Bone marrow (tissue), 2 donors: ENCODE measurements around the gene ARL6IP6.
"Not testable (repeated sequence)": the region's sequence is repeated elsewhere in the genome, so short reads cannot be mapped to it uniquely, and the experiment has no call there.

Experiments used
- DNase-seq, 2 donors: peaks; one replicate each; lab custom pipeline; 2025; lab: John Stamatoyannopoulos, UW

The ARL6IP6 gene

DNA sequence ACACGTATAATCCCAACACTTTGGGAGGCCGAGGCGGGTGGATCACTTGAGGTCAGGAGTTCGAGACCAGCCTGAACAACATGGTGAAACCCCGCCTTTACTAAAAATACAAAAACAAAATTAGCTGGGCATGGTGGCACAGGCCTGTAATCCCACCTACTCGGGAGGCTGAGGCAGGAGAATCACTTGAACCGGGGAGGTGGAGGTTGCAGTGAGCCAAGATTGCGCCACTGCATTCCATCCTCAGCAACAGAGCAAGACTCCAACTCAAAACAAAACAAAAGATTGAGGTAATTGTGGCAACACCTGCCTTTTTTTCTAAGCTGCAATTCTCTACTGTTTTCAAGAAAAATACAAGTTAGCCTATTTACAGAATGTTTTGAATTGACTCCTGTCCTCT, 4.2 kb downstream of the ARL6IP6 start:
- not testable (repeated sequence) for DNase-seq

DNA sequence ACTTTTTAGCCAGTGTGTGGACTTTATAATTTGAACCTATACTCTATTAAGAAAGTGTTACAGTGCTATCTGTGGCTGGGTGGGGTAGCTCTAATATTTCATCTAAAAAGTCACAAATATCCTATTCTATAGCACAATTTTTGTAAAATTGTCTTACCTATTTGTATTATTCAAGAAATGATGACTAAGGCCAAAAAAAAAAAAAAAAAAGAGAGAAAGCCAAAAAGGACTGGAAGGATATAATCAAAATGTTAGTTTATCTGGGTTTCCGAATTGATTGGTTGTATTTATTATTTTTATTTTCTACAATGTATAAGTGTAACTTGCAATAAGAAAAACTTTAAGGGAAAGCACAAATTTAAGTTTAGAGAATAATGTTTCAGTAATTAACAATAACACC, 5.5 kb downstream of the ARL6IP6 start:
- DNase-seq, result no peak

DNA sequence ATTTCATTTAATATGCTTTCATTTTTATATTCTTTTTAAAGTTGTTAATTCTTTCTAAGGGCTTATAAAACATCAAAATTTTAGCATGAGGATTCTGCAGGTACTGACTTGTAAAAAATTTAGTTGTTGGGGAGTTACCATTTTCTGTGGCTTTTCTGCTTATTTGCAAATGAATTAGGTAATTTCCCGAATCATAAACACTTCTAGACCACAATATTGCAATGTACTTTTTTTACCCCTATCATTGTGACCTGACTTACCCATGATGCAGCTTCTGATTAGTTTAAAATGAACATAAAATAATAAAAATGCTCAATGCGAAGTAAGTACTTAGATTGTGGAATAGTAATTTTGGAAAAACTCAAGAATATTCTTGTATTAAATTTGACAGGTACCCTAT, 11.4 kb downstream of the ARL6IP6 start:
- DNase-seq, result no peak

DNA sequence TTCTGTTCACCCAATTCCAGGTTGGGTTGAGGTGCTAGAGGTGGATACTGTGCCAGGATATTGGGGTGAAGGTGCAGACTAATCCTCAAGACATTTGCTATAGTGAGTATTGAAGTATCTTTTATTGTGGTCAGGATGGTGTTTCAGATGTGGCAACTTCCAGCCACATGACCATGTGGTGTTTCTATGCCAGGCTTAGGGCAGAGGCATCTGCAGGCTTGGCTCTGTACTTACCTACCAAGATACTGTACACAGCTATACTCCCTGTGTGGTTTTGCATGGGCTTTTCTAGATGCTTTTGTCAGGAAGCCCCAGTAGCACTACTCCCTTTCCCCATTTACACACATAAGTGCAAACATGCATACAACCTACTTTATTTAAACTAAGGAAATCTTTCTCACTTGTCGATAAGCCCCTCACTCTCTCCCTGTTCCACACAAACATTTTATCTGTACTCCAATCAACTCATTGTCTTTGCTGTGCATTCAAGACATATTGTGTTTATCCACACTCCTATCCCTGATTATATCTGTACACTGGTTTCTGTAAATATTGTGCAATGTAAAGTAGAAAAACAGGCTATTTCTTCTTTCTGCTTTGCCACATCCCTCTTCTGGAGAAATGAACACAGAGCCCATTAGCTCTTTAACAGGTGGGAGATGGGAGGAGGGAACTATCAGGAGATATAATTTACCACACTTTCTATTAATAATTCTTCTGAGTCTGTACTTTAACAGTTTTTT, 12.3 kb downstream of the ARL6IP6 start:
- no peak for DNase-seq

DNA sequence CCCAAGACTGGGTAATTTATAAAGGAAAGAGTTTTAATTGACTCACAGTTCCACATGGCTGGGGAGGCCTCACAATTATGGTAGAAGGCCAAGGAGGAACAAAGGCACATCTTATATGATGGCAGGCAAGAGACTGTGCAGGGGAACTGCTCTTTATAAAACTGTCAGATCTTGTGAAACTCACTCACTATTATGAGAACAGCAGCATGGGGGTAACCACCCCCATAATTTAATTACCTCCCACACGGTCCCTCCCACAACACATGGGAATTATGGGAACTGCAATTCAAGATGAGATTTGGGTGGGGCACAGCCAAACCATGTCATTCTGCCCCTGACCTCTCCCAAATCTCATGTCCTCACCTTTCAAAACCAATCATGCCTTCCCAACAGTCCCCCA, 19.1 kb downstream of the ARL6IP6 start:
- DNase-seq, result not testable (repeated sequence)

DNA sequence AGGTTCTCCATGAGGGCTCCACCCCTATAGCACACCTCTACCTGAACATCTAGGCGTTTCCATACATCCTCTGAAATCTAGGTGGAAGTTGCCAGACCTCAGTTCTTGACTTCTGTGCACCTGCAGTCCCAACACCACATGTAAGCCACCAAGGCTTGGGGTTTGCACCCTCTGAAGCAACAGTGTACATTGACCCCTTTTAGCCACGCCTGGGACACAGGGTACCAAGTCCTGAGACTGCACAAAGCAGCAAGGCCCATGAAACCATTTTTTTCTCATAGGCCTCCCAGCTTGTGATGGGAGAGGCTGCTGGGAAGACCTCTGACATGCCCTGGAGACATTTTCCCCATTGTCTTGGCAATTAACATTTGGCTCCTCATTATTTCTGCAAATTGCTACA, 20.0 kb downstream of the ARL6IP6 start:
- DNase-seq, result no peak

DNA sequence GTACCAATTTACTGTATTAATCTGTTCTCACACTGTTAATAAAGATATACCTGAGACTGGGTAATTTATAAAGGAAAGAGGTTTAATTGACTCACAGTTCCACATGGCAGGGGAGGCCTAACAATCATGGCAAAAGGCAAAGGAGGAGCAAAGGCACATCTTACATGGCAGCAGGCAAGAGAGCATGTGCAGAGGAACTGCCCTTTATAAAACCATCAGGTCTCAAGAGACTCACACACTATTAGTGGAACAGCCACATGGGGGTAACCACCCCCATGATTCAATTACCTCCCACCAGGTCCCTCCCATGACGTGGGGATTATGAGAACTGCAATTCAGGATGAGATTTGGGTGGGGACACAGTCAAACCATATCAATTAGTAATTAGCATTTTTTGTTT, 21.3 kb downstream of the ARL6IP6 start:
- not testable (repeated sequence) for DNase-seq

DNA sequence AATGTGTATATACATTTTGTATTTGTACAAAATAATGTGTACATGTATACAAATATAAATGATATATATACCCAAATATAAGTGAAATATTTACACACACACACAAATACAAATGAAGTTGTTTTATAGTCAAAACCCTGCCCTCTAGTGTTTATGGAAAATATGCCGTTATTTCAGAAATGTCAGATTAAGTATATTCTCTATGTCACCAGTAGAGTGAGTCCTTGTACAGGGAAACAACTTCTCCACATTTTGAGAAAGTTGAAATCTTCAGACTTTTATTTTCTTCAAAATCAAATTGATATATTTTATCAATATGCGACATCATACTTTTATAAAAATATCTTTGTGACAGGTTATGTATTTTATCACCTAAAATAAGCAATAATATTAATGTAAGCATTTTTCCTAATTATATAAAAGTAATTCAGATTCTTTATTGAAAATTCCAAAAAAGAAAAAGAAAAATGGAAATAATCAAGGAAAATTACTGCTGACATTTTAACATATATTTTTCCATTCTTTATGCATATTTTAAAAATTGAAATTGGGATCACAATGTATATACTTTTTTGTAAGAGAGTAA, 22.4 kb downstream of the ARL6IP6 start:
- peak in 1 of 2 donors; percentile 56 for DNase-seq

DNA sequence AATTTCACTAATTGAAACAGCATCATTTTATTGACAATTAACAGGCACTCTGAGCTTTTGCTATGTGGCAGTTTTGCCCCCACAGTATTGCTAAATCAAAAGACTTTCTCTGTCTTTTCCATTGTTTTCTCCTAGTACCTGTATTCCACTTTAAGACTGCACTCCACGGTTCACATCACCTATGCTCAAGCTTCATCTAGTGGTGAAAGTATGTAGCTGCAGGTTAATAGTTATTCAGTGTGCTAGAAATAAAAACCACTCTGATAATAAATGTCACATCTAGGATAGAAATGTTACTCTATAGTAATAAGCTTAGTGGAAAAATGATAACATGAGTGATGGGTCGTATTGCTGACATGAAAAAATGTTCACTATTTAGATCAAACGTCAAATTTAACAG, 24.6 kb downstream of the ARL6IP6 start:
- no peak for DNase-seq

DNA sequence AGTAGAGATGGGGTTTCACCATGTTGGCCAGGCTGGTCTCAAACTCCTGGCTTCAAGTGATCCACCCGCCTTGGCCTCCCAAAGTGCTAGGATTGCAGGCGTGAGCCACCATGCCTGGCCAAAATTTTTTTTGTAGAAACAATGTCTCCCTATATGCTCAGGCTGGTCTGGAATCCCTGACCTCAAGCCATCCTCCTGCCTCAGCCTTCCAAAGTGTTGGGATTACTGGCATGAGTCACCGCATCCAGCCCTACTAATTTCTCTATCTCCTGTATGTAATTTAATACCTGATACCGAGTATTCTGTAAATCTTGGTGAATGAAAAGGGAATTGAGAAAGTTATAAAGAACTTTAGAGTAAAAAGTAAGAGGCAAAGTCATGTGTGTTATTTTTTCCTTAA, 29.3 kb downstream of the ARL6IP6 start:
- DNase-seq, result not testable (repeated sequence)

DNA sequence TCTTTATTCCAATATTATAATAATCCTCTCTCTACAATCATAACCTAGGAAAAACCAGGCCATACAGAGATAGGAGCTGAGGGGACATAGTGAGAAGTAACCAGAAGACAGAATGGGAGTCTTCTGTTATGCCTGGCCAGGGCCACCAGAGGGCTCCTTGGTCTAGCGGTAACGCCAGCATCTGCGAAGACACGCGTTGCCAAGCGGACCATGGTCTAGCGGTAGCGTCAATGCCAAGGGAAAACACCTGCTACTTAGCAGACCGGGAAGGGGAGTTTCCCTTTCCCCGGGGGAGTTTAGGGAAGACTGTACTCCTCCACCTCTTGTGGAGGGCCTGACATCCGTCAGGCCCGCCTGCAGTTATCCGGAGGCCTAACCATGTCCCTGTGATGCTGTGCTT, 36.6 kb downstream of the ARL6IP6 start:
- DNase-seq, result no peak

DNA sequence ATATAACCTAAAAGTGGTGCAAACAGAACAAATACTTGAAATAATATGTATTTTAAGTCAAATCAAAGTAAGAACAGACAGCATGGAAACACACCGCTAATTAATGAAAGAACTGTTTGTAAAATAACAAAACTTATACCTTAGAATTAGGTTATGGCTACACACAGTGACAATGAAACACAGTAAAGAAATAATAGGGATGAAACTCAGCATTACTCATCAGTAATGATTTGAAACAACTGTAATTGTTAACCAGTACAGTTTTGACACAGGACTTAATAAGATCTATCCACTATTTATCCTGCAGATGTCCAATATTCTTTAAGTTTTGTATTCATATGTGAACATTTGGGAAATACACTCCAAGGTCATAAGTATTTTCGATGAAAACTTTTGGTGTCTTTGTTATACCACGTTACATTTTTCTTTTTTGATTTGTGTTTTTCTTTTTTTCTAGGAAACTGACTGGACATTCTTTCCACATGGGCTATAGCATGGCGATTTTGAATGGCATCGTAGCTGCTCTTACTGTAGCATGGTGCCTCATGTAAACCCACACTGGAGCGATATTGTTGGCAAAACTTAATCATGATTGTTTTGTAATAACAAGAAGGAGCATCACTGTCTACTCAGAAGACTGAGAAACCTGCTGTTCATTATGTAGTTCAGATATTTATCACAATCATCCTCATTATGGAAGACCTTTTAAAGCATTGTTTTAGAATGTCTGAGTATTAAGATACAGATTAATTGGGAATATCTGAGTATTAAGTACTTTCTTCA, 41.1 kb downstream of the ARL6IP6 start:
- DNase-seq, result no peak

DNA sequence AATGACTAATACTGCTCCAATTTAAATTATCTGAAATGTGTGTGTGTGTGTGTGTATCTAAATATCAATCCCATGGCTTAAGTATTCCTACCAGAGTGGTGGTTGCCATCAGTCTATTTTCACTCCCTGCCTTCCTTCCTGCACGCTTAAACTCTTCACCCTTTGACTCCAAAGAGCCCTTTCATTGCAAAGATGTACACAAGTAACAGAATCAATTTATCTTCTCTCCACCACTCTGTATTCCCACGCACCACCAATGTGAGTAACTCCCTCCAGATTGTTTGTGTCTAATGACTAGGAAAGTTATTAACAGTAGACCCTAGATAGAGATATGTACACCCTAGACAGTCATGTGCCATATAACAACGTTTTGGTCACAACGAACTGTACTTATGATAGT, 42.8 kb downstream of the ARL6IP6 start:
- no peak for DNase-seq

DNA sequence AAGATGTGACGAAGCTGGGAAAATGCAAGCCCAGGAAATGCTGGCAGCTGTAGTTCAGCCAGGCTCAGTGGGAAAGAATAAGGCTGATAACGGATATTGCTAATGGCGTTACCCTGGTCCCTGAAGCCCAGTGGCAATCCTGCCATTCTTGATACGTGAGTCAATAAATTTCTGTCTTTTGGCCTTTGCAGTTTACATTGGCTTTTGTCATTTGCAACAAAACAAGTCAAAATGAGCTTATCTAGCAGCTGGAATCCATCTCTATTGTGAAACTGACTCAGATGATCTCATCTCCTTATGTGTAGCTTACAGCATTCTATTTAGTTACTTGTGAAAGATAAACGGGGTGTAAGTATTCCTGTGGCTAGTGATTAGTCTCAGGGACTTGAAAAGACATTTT, 43.8 kb downstream of the ARL6IP6 start:
- no peak for DNase-seq

DNA sequence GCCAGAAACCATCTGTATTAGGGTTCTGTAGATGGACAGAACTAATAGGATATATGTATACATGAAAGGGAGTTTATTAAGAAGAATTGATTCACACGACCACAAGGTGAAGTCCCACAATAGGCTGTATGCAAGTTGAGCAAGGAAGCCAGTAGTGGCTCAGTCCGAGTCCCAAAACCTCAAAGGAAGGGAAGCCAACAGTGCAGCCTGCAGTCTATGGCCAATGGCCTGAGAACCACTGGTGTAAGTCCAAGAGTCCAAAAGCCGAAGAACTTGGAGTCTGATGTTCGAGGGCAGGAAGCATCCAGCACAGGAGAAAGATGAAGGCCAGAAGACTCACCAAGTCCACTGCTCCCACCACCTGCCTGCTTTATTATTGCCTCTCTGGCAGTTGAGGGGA, 44.8 kb downstream of the ARL6IP6 start:
- DNase-seq, result not testable (repeated sequence)

DNA sequence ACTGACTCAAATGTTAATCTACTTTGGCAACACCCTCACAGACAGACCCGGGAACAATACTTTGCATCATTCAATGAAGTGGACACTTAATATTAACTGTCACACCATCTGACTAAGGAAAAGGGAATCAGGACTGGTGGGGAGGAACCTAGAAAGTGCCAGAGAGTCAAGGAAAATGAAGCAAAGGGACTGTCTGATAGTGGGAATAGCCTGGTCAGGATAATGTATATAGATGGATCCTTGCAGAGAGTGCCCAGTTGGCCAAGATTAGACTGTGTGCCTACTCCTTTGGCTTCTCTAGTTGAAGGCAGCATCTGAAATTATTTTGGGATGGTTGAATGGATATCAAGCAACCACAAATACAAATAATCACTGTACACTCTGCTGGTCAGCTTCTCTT, 45.2 kb downstream of the ARL6IP6 start:
- no peak for DNase-seq

DNA sequence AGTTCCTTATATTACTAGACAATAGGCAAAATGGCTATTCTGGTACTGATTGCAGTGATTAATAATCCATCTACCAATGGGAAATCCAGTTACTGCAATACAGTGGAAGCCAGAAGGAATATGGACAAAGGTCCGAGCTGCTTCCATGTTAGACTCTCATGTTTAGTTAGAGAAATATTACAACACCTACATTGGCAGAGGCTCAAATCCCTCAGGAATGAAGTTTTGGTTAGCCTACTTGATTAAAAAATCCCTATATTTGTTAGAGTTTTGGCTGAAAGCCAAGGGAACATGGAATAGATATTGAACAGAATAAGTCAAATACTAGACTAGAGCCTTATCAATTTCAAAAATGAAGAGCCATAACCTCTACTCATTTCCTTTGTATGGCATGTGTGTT, 48.5 kb downstream of the ARL6IP6 start:
- no peak for DNase-seq

DNA sequence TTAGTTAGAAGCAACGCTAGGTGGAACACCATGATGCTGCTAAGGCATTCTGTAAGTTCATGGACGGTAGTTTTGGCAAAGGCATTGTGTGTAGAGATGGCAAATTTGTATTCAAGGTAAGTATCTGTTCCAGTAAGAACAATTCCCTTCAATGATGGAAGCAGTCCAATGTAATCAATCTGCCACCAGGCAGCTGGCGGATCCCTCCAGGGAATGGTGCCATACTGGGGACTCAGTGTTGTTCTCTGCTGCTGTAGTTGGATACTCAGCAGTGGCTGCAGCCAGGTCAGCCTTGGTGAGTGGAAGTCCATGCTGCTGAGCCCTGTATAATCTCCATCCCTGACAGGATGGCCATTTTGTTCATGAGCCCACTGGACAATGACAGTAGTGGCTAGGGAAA, 62.8 kb downstream of the ARL6IP6 start:
- DNase-seq, result no peak

DNA sequence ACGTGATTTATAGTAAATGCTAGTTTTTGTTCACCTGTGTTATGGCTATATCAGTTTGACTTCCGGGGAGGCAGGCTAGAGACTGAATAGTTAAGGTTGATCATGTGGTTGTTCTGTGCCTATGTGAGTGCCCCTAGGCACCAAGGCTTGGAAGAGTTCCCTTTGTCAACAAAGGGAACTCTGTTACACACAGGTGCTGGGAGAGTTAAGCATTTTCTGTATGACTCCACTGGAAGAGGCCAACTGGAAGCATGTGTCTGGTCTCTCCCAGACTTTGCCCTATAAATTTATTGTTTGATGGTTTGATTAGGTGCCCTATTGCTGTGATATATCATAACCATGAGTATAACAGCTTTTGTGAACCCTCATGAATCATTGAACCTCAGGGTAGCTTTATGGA, 63.8 kb downstream of the ARL6IP6 start:
- no peak for DNase-seq

DNA sequence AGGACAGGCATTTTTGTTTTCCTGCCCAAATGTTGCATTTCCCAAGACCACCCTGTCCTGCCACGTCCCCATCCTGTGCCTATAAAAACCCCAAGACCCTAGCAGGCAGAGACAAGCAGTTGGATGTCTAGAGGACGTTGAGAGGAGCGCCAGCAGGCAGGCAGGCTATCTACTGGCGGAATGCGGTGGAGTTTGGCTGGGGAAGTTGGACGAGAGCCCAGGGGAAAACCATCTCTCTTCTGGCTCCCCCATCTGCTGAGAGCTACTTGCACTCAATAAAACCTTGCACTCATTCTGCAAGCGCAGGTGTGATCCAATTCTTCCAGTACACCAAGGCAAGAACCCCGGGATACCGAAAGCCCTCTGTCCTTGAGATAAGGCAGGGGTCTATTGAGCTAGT, 72.5 kb downstream of the ARL6IP6 start:
- no peak for DNase-seq

DNA sequence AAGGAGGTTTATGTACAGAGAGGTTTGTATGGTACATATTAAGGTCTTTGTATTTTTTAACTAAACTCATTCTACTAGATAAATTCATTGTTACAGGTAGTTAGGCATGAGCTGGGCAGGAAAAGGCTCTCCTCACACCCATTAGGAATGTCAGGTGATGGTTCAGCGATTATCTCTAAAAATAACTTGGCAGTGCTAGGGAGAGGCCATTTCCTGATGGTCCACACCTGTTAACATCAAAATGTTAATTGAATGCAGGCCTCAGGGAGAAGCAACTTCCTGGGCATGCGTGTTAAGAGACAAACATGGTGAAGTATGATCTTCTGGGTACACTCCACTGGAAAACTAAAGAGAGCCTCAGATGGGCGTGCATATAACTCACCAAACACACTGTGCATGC, 73.6 kb downstream of the ARL6IP6 start:
- no peak for DNase-seq

DNA sequence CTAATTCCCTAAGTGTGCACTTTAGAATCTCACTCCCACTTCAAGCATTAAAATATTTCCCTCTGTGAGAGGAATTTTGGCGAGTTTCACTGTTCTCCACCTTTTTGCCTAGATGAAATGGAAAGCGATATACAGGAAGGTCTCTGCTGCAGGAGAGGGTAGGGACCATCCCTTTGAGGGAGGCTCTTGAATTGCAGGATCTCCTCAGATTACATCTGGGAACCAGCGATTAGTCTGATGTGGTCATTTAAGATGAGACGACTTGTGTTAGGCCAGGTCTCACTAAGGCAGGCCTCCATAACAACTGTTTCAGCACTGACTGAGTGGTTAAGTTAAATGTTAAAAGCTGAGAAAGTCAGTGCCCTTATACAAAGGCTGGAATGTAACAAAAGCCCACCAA, 74.6 kb downstream of the ARL6IP6 start:
- DNase-seq, result no peak

DNA sequence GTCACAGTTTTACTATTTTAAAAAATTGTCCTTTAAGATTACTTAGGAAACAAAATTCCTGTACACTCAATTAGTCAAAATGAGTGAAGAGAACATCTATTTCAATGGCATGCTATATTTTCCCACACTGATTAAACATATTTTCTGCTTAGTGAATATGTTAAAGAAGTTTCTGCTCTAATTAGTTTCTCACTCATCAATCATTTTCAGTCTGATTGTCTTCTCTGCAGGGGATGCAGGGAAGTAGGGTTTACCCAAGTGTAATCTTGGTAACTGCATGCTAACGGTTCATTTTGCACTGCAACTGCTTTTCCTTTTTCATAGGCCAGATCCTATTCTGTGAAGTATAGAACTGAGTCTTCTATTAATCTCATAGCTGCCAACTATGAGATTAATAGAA, 78.5 kb downstream of the ARL6IP6 start:
- DNase-seq, result no peak
